SH-SY5Y (cell line): ENCODE results near the gene NSL1.

Source experiments
- GATA2 ChIP-seq: IDR thresholded peaks from 2 replicates; pipeline ENCODE4 v1.6.1; 2011; ENCODE audit warnings: mild to moderate bottlenecking, low read depth, low read length
- GATA3 ChIP-seq: IDR thresholded peaks from 2 replicates; pipeline ENCODE4 v1.6.1; 2011; ENCODE audit warnings: low read depth, mild to moderate bottlenecking, low read length, moderate library complexity

Gene NSL1

GRCh38 chr1:212689758-212690529, 101.6 kb downstream of the NSL1 start:
- TF ChIP-seq GATA2 (no peak), GATA3 (no peak)

- TF ChIP-seq GATA2 (no peak), GATA3 (no peak)
Measured at GRCh38 chr1:212689196-212689725, 102.3 kb downstream of the NSL1 start.

- TF ChIP-seq GATA3 (no peak), GATA2 (no peak)
Measured at GRCh38 chr1:212688341-212689047, 103.1 kb downstream of the NSL1 start.

- TF ChIP-seq GATA2, result no peak
- no peak for TF ChIP-seq GATA3
Measured at GRCh38 chr1:212687811-212688210, 103.8 kb downstream of the NSL1 start.

- TF ChIP-seq GATA2 (no peak), GATA3 (no peak)
Measured at GRCh38 chr1:212686591-212686990, 105.0 kb downstream of the NSL1 start.

- no peak for TF ChIP-seq GATA2
- TF ChIP-seq GATA3, result no peak
Measured at GRCh38 chr1:212686069-212686468, 105.5 kb downstream of the NSL1 start.

- TF ChIP-seq GATA3 (no peak), GATA2 (no peak)
Measured at GRCh38 chr1:212685429-212685828, 106.1 kb downstream of the NSL1 start.

GRCh38 chr1:212684521-212685090, 107.0 kb downstream of the NSL1 start:
- TF ChIP-seq GATA3 (no peak), GATA2 (no peak)

- TF ChIP-seq GATA2 (no peak), GATA3 (no peak)
Measured at GRCh38 chr1:212684076-212684475, 107.5 kb downstream of the NSL1 start.

GRCh38 chr1:212683357-212683722, 108.2 kb downstream of the NSL1 start:
- TF ChIP-seq GATA2 (no peak), GATA3 (no peak)

- no peak for TF ChIP-seq GATA2
- TF ChIP-seq GATA3, result no peak
Measured at GRCh38 chr1:212680680-212681389, 110.7 kb downstream of the NSL1 start.

- no peak for TF ChIP-seq GATA3
- TF ChIP-seq GATA2, result no peak
Measured at GRCh38 chr1:212678456-212679410, 112.8 kb downstream of the NSL1 start.

GRCh38 chr1:212677573-212677972, 114.0 kb downstream of the NSL1 start:
- TF ChIP-seq GATA3, result no peak
- TF ChIP-seq GATA2, result no peak
